WTC11 (cell line): ENCODE measurements around the gene EFNA5. TPM values are rescaled to one million over a fixed set of nuclear protein-coding genes. Genes with fewer than 3 reads are reported as not detected.

ENCODE experiments used
- ATAC-seq: fragments of 200-7000 bp; cut with Tn5 transposase; 2 replicates; pipeline ENCODE4 v1.10.0; 2021; ENCODE audit warnings: mild to moderate bottlenecking, moderate library complexity
- CTCF ChIA-PET: fragments of 300-600 bp; sonication (Branson Sonifier 250); formaldehyde crosslinking; loops from one replicate; lab custom pipeline; 2021; ENCODE audit warnings: antibody characterized with exemption; lab: Charles Lee
- POLR2A ChIA-PET: fragments of 350-600 bp; sonication (Branson Sonifier 250); formaldehyde crosslinking; loops from one replicate; lab custom pipeline; 2021; ENCODE audit warnings: antibody characterized with exemption; lab: Charles Lee
- DNase-seq: peaks from one replicate; pipeline ENCODE4 v3.0.0; 2021; ENCODE audit warnings: low spot score
- H3K27ac Mint-ChIP-seq: 2 replicates; pipeline ENCODE4 v1.8.0; 2021; ENCODE audit warnings: mixed read lengths
- H3K27me3 Mint-ChIP-seq: 2 replicates; pipeline ENCODE4 v1.8.0; 2021; ENCODE audit warnings: low read depth, mild to moderate bottlenecking, moderate library complexity, mixed read lengths
- H3K36me3 Mint-ChIP-seq: 2 replicates; pipeline ENCODE4 v1.8.0; 2021; ENCODE audit warnings: mixed read lengths
- H3K4me1 Mint-ChIP-seq: 2 replicates; pipeline ENCODE4 v1.8.0; 2022; ENCODE audit warnings: mixed read lengths
- H3K4me3 Mint-ChIP-seq: 2 replicates; pipeline ENCODE4 v1.8.0; 2021; ENCODE audit warnings: mild to moderate bottlenecking, moderate library complexity, mixed read lengths
- H3K9me3 Mint-ChIP-seq: 2 replicates; pipeline ENCODE4 v1.8.0; 2021; ENCODE audit warnings: mixed read lengths
- AFF4 ChIP-seq: sonication (generic); formaldehyde crosslinking; IDR thresholded peaks from 2 replicates; pipeline ENCODE4 v1.8.1; 2023; ENCODE audit warnings: mild to moderate bottlenecking, missing genetic modification reagents, borderline replicate concordance
- ARID4B ChIP-seq: sonication (generic); formaldehyde crosslinking; IDR thresholded peaks from 2 replicates; pipeline ENCODE4 v1.8.0; 2023; ENCODE audit warnings: missing genetic modification reagents, mild to moderate bottlenecking, borderline replicate concordance
- ATF1 ChIP-seq: sonication (generic); formaldehyde crosslinking; IDR thresholded peaks from 2 replicates; pipeline ENCODE4 v1.8.1; 2023; ENCODE audit warnings: mild to moderate bottlenecking, moderate library complexity, missing genetic modification reagents
- ATF2 ChIP-seq: sonication (generic); formaldehyde crosslinking; IDR thresholded peaks from 2 replicates; pipeline ENCODE4 v1.8.1; 2022; ENCODE audit warnings: low read depth, missing genetic modification reagents, borderline replicate concordance
- ATF6 ChIP-seq: sonication (generic); formaldehyde crosslinking; IDR thresholded peaks from 2 replicates; pipeline ENCODE4 v1.8.1; 2023; ENCODE audit warnings: mild to moderate bottlenecking, missing genetic modification reagents
- CTCF ChIP-seq: fragments of 200-600 bp; IDR thresholded peaks from 2 replicates; pipeline ENCODE4 v1.8.0; 2022; ENCODE audit warnings: antibody characterized with exemption
- EMX1 ChIP-seq: fragments of 250-450 bp; sonication (Bioruptor Pico); IDR thresholded peaks from 2 replicates; pipeline ENCODE4 v1.8.0; 2021; ENCODE audit warnings: mild to moderate bottlenecking
- FOXP1 ChIP-seq: sonication (generic); formaldehyde crosslinking; IDR thresholded peaks from 2 replicates; pipeline ENCODE4 v1.8.0; 2022; ENCODE audit warnings: missing genetic modification reagents, mild to moderate bottlenecking, moderate library complexity, borderline replicate concordance
- GRHL2 ChIP-seq: fragments of 250-450 bp; sonication (Bioruptor Pico); IDR thresholded peaks from 2 replicates; pipeline ENCODE4 v1.8.0; 2022; ENCODE audit warnings: mild to moderate bottlenecking, moderate library complexity; ENCODE audit not compliant: insufficient replicate concordance, severe bottlenecking
- GTF2I ChIP-seq: fragments of 250-450 bp; sonication (Bioruptor Pico); conservative IDR thresholded peaks from 2 replicates; pipeline ENCODE4 v1.4.0; 2021; ENCODE audit warnings: mild to moderate bottlenecking
- IRF2 ChIP-seq: sonication (generic); formaldehyde crosslinking; IDR thresholded peaks from 2 replicates; pipeline ENCODE4 v1.8.0; 2022; ENCODE audit warnings: low read depth, missing genetic modification reagents, borderline replicate concordance
- JUN ChIP-seq: sonication (generic); formaldehyde crosslinking; IDR thresholded peaks from 2 replicates; pipeline ENCODE4 v1.8.0; 2023; ENCODE audit warnings: mild to moderate bottlenecking, missing genetic modification reagents
- NR2C2 ChIP-seq: sonication (generic); formaldehyde crosslinking; IDR thresholded peaks from 2 replicates; pipeline ENCODE4 v1.8.0; 2022; ENCODE audit warnings: mild to moderate bottlenecking, missing genetic modification reagents
- ZNF121 ChIP-seq: sonication (generic); formaldehyde crosslinking; IDR thresholded peaks from 2 replicates; pipeline ENCODE4 v1.8.0; 2023; ENCODE audit warnings: missing genetic modification reagents
- ZNF138 ChIP-seq: sonication (generic); formaldehyde crosslinking; conservative IDR thresholded peaks from 2 replicates; pipeline ENCODE4 v1.8.1; 2022; ENCODE audit warnings: mild to moderate bottlenecking, moderate library complexity, missing genetic modification reagents
- ZNF232 ChIP-seq: sonication (generic); formaldehyde crosslinking; IDR thresholded peaks from 2 replicates; pipeline ENCODE4 v1.8.0; 2022; ENCODE audit warnings: mild to moderate bottlenecking, missing genetic modification reagents
- ZNF263 ChIP-seq: sonication (generic); formaldehyde crosslinking; IDR thresholded peaks from 2 replicates; pipeline ENCODE4 v1.8.1; 2022; ENCODE audit warnings: low read depth, mild to moderate bottlenecking, moderate library complexity, missing genetic modification reagents
- ZNF396 ChIP-seq: fragments of 250-450 bp; sonication (Bioruptor Pico); IDR thresholded peaks from 2 replicates; pipeline ENCODE4 v1.8.0; 2021; ENCODE audit warnings: mild to moderate bottlenecking, moderate library complexity, borderline replicate concordance
- ZNF416 ChIP-seq: fragments of 250-450 bp; sonication (Bioruptor Pico); IDR thresholded peaks from 2 replicates; pipeline ENCODE4 v1.9.0; 2021; ENCODE audit warnings: mild to moderate bottlenecking, inconsistent platforms
- total RNA-seq: library from RNA; stranded (reverse); gene quantifications from 3 replicates; pipeline ENCODE4 v1.2.3, GENCODE V29; 2021

Gene EFNA5
- total RNA-seq, 1 experiment from 2014 or later = 17.4 TPM

GRCh38 chr5:107542428-107542827 lies 128.3 kb downstream of the EFNA5 start:
- no peak for ATAC-seq
- DNase-seq = no peak
- peaks cover 44% of the 10 kb centered on the region for H3K27me3 Mint-ChIP-seq
- CTCF ChIA-PET = interaction anchor here (2.6 kb wide), 1 partner anchor 30 kb away, joined by 16 read pairs; no protein-coding TSS in a partner anchor
- POLR2A ChIA-PET = no interaction called here
- H3K4me3 Mint-ChIP-seq = no peak overlapping the region
- TF ChIP-seq ATF1 (CRISPR knock-in tag) = no peak
- TF ChIP-seq CTCF = no peak
- no peak for TF ChIP-seq ATF6 (CRISPR knock-in tag)
- no peak for TF ChIP-seq ZNF138 (CRISPR knock-in tag)
- no peak for TF ChIP-seq IRF2
- TF ChIP-seq ATF2 (CRISPR knock-in tag) = no peak
- TF ChIP-seq ZNF416 (CRISPR knock-in tag) = no peak
- TF ChIP-seq, all 79 proteins: peak for 0
- Mint-ChIP-seq H3K36me3 (no peaks in the 10 kb centered on the region), H3K9me3 (no peaks in the 10 kb centered on the region), H3K27ac (no peak overlapping the region), H3K4me1 (peaks cover 66% of the 10 kb centered on the region)

GRCh38 chr5:107541400-107541799 lies 129.3 kb downstream of the EFNA5 start:
- no peak for TF ChIP-seq JUN
- TF ChIP-seq FOXP1 (CRISPR knock-in tag) = no peak
- TF ChIP-seq EMX1 = no peak
- no peak for TF ChIP-seq ZNF396 (CRISPR knock-in tag)
- TF ChIP-seq GRHL2 (CRISPR knock-in tag) = no peak
- TF ChIP-seq NR2C2 = no peak
- no peak for TF ChIP-seq ZNF232
- TF ChIP-seq ARID4B = no peak
- TF ChIP-seq ATF1 (CRISPR knock-in tag) = no peak
- no peak for TF ChIP-seq ZNF121
- TF ChIP-seq AFF4 = no peak
- no peak for TF ChIP-seq GTF2I (CRISPR knock-in tag)
- no peak for TF ChIP-seq ZNF263 (CRISPR knock-in tag)
- Mint-ChIP-seq H3K27ac (no peak overlapping the region), H3K36me3 (no peaks in the 10 kb centered on the region), H3K4me1 (peaks cover 62% of the 10 kb centered on the region), H3K4me3 (no peak overlapping the region), H3K9me3 (no peaks in the 10 kb centered on the region), H3K27me3 (peaks cover 43% of the 10 kb centered on the region)
- no peak for DNase-seq
- ChIA-PET CTCF (interaction anchor here (0.6 kb wide), 1 partner anchor 68 kb away, joined by 4 read pairs; no protein-coding TSS in a partner anchor), POLR2A (no interaction called here)
- no peak for ATAC-seq
